GM12891 (cell line): ENCODE data around the gene TRPV4.

Experiments used
- PAX5 ChIP-seq: IDR thresholded peaks from 2 replicates; pipeline ENCODE4 v1.6.1; 2011; ENCODE audit warnings: low read length, moderate library complexity, mild to moderate bottlenecking; ENCODE audit not compliant: insufficient read depth, severe bottlenecking
- POLR2A ChIP-seq: IDR thresholded peaks from 2 replicates; pipeline ENCODE4 v1.6.1; 2011; ENCODE audit warnings: low read depth, low read length, control low read depth
- POLR2AphosphoS5 ChIP-seq: IDR thresholded peaks from 2 replicates; pipeline ENCODE4 v1.6.1; 2011; ENCODE audit warnings: low read depth, low read length, control low read depth
- TAF1 ChIP-seq: IDR thresholded peaks from 2 replicates; pipeline ENCODE4 v1.6.1; 2011; ENCODE audit warnings: low read depth, low read length, control low read depth

DNA sequence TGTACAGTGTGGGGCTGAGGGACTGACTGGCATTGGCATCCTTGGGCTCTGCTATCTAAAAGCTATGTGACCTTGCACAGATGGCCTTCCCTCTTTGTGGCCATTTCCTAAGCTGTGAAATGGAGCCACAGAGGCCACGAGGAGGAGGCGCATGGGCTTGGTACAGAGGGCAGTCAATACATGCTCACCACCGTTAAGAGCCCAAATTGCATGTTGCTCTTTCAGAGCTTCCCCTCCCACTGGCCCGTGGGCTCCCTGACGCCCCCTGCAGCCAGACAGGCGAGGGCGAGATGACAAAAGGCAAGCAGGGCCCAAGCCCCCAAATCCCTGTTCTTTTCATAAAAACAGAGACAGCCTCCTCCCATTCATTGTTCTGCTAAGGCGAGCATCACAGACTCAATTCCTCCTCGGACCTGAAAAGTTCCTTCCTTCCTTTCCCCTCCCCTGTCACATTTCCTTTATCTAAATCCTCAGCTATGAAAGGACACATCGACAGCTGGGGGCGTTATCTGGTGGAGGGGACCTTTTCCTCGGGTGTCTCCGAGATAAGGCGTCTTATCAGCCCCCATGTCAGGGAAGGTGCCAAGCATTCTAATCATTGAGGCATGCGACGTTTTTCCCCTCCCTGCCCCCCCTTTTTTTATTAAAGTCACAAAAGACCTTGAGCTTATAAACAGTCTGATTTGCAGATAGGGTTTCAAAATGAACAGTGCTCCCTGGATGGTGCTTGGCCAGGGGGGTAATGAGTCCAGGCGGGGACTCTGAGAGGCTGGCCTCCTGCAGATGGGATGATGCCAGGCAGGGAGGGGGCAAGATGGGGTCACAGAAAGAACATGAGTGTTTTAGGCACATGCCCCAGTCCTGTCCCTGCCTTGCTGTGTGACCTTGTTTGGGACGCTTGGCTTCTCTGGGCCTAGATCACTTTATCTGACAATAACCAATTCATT is 93.2 kb downstream of the TRPV4 start:
- TF ChIP-seq POLR2A, result no peak
- no peak for TF ChIP-seq PAX5
- TF ChIP-seq POLR2AphosphoS5, result no peak
- TF ChIP-seq TAF1, result no peak
